Measurements from ENCODE around the gene PRELP.

The PRELP gene

DNA sequence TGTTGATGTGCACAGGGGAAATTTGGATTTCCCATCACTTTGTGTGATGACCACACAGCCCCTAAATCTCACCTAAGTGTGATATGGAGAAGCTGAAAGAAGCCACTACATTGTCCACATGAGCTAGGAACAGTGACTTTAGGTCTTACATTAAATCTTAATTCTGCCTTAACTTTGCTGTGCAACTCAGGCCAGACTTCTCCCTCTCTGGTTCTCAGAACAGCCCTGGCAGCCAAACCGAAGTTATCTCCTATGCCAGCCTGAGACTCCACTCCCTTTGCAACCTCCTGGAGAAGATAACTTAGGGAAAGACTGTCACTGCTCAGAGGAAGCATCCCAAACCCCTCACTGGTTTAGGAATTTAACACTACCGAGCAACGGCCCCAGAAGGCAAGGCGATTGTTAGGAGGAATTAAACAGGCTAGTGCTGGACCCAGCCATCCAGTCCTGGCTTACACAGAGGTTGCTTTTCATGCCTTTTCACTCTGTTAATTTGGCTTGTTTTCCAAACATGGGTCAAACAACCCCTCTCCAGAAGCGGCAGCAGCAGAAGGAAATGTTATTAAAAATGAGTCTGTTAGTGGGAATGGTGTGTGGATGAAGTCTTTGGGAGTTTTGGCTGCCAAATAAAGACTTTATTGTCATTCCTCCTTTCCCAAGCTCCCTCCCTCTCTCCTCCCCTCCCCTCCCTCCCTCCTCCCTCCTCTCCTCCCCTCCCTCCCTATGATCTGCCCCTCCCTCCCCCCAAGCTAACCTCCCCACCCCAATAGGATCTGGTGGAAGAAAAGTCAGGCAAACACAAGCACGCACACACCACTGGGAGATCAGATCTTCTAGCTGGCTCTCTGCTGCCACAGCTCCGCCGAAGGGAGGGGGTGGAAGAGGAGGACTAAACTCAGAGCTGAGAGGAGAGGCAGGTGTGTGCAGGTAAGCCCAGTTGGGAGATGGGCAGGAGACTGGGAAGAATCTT lies at the start of gene PRELP:
Gene PRELP, plus strand, starts transcription at position 795 of the 970 bp plus-strand sequence. CDS start 7,379 bp downstream, outside the sequence.
- H3K27me3 Mint-ChIP-seq (ENCODE audit: low read depth): no peaks in the 10 kb centered on the region

DNA sequence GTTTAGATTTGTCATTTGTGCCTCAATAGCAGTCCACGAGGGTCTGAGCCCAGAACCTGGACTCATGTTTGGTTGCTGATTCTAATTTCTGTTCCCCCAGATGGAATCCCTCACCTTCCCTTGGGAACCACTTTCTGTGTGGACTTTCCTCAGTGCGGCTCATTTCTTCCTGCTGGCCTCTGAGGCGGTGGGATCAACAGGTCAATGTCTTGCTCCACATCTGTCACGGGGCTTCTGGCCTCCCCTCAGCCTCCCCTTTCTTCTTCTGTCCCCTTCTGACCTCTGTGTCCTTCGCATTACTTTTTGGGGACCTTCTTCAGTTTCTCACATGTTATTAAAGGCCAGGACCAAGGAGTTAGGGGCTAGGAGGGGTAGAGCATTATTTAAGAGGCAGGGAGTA lies 49.2 kb upstream of the PRELP start:
- Mint-ChIP-seq H3K27ac (peak overlapping the region in 2 of 3 experiments; percentile 23 to 84), H3K36me3 (ENCODE audit: low read depth) (no peaks in the 10 kb centered on the region), H3K4me3 (no peak overlapping the region), H3K27me3 (ENCODE audit: low read depth) (peaks cover 19% of the 10 kb centered on the region), H3K4me1 (peaks cover 38% of the 10 kb centered on the region), H3K9me3 (no peaks in the 10 kb centered on the region)
- TF ChIP-seq, protein P1, sequence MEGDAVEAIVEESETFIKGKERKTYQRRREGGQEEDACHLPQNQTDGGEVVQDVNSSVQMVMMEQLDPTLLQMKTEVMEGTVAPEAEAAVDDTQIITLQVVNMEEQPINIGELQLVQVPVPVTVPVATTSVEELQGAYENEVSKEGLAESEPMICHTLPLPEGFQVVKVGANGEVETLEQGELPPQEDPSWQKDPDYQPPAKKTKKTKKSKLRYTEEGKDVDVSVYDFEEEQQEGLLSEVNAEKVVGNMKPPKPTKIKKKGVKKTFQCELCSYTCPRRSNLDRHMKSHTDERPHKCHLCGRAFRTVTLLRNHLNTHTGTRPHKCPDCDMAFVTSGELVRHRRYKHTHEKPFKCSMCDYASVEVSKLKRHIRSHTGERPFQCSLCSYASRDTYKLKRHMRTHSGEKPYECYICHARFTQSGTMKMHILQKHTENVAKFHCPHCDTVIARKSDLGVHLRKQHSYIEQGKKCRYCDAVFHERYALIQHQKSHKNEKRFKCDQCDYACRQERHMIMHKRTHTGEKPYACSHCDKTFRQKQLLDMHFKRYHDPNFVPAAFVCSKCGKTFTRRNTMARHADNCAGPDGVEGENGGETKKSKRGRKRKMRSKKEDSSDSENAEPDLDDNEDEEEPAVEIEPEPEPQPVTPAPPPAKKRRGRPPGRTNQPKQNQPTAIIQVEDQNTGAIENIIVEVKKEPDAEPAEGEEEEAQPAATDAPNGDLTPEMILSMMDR (IDR thresholded peaks at IDR 0.05; ENCODE audit: unreplicated experiment in 3 of 3): no peak

More for the DNA sequence above, at the start of gene PRELP:
- Mint-ChIP-seq H3K4me3 (peak within 1 kb of the TSS; percentile 31 to 83 (median 75)), H3K9me3 (no peaks in the 10 kb centered on the region), H3K36me3 (ENCODE audit: low read depth) (no peaks in the 10 kb centered on the region), H3K27ac (peak within 1 kb of the TSS; percentile 24 to 91 (median 90)), H3K4me1 (peaks cover 66% of the 10 kb centered on the region)
- TF ChIP-seq, protein P1 (IDR thresholded peaks at IDR 0.05; ENCODE audit: unreplicated experiment in 3 of 3): no peak

- Mint-ChIP-seq H3K4me1 (peaks cover 40% of the 10 kb centered on the region), H3K27ac (peak overlapping the region in 2 of 3 experiments; percentile 23 to 84), H3K36me3 (ENCODE audit: low read depth) (no peaks in the 10 kb centered on the region), H3K9me3 (no peaks in the 10 kb centered on the region), H3K27me3 (ENCODE audit: low read depth) (peaks cover 19% of the 10 kb centered on the region), H3K4me3 (no peak overlapping the region)
- TF ChIP-seq, protein P1 (IDR thresholded peaks at IDR 0.05; ENCODE audit: unreplicated experiment in 3 of 3): no peak
Measured at GRCh38 chr1:203426870-203427269, 48.7 kb upstream of the PRELP start.

- no peaks in the 10 kb centered on the region for H3K9me3 Mint-ChIP-seq
- H3K4me3 Mint-ChIP-seq: no peak overlapping the region
- H3K27me3 Mint-ChIP-seq (ENCODE audit: low read depth): peaks cover 19% of the 10 kb centered on the region
- TF ChIP-seq, protein P1 (IDR thresholded peaks at IDR 0.05; ENCODE audit: unreplicated experiment in 3 of 3): no peak
- peaks cover 44% of the 10 kb centered on the region for H3K4me1 Mint-ChIP-seq
- no peaks in the 10 kb centered on the region for H3K36me3 Mint-ChIP-seq (ENCODE audit: low read depth)
- no peak overlapping the region for H3K27ac Mint-ChIP-seq
Measured at GRCh38 chr1:203427451-203427850, 48.2 kb upstream of the PRELP start.

DNA sequence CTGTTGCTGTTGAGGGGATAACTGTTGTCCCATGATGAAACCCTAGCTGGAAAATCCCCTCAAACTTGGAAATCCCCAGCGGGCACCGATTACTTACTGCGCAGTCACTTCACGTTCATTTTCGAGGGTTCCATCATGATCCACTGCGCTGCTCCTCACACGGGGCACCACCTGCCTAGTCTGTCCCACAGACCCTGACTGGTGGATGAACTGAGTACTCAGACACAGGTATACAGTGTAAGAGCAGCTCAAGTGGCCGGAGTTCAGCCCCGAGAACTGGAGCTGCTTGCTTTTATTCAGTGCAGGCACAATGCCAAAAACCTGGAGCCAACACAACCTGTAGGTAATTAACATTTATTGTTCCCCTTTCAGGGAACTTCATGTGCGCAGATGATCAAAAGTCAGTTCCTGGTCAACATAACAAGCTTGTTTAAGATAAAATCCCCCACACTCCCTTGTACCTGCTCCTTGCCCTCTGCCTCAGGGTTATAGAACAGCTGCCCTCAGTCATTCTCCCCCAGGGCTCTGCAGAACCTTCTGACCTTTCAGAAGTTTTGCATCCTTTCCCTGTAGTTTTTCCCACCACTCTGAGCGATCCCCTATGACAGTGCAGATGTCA lies 46.5 kb upstream of the PRELP start:
- H3K27me3 Mint-ChIP-seq (ENCODE audit: low read depth): peaks cover 15% of the 10 kb centered on the region
- H3K9me3 Mint-ChIP-seq: no peaks in the 10 kb centered on the region
- peaks cover 44% of the 10 kb centered on the region for H3K4me1 Mint-ChIP-seq
- no peaks in the 10 kb centered on the region for H3K36me3 Mint-ChIP-seq (ENCODE audit: low read depth)
- H3K4me3 Mint-ChIP-seq: no peak overlapping the region
- TF ChIP-seq, protein P1 (IDR thresholded peaks at IDR 0.05; ENCODE audit: unreplicated experiment in 3 of 3): no peak
- H3K27ac Mint-ChIP-seq: peak overlapping the region in 2 of 3 experiments; percentile 2 to 49

All from nephron (organoid).